H1 (cell line): ENCODE measurements around the gene PITPNC1. TPM values are rescaled to one million over a fixed set of nuclear protein-coding genes. Genes with fewer than 3 reads are reported as not detected.
"Not testable (repeated sequence)": the region's sequence is repeated elsewhere in the genome, so short reads cannot be mapped to it uniquely, and the experiment has no call there.

Experiments used
- CTCF ChIA-PET: fragments of 300-600 bp; sonication (Branson Sonifier 250); formaldehyde crosslinking; loops from one replicate; lab custom pipeline; 2021; ENCODE audit not compliant: partially characterized antibody; lab: Charles Lee
- POLR2A ChIA-PET: fragments of 300-600 bp; sonication (Branson Sonifier 250); formaldehyde crosslinking; loops from one replicate; lab custom pipeline; 2021; ENCODE audit warnings: inconsistent platforms; ENCODE audit not compliant: partially characterized antibody; lab: Charles Lee
- DNase-seq, 2 experiments: peaks; one replicate each; pipeline versions ENCODE4 v3.0.0 to v3.0.0-alpha.2; 2010 to 2022; ENCODE audit warnings: low spot score in 2 of 2, low read depth in 1 of 2, mixed read lengths in 1 of 2
- FAIRE-seq: peaks from 2 replicates; lab custom pipeline; 2011; peaks lifted over from hg19 to GRCh38; lab: Jason Lieb, UNC
- H2AFZ ChIP-seq: 2 replicates; pipeline ENCODE4 v1.8.1; 2012; ENCODE audit warnings: low read length, inconsistent platforms
- H2AK5ac ChIP-seq: 2 replicates; pipeline ENCODE4 v1.6.1; 2013; ENCODE audit warnings: low read depth, low read length
- H2BK120ac ChIP-seq: replicated peaks from 2 replicates; pipeline ENCODE3; 2013; ENCODE audit warnings: low read depth, low read length, inconsistent platforms
- H2BK12ac ChIP-seq: 2 replicates; pipeline ENCODE4 v1.6.1; 2013; ENCODE audit warnings: low read depth, low read length
- H2BK15ac ChIP-seq: 2 replicates; pipeline ENCODE4 v1.6.1; 2013; ENCODE audit warnings: low read length
- H2BK20ac ChIP-seq: 2 replicates; pipeline ENCODE4 v1.6.1; 2013; ENCODE audit warnings: low read length
- H2BK5ac ChIP-seq: 2 replicates; pipeline ENCODE4 v1.6.1; 2013; ENCODE audit warnings: low read depth, low read length
- H3K14ac ChIP-seq: 2 replicates; pipeline ENCODE4 v1.6.1; 2013; ENCODE audit warnings: inconsistent platforms; ENCODE audit not compliant: insufficient read length
- H3K18ac ChIP-seq: 2 replicates; pipeline ENCODE4 v1.6.1; 2013; ENCODE audit warnings: low read length; ENCODE audit errors: extremely low read depth
- H3K23ac ChIP-seq: 2 replicates; pipeline ENCODE4 v1.6.1; 2013; ENCODE audit warnings: inconsistent platforms; ENCODE audit not compliant: insufficient read length
- H3K23me2 ChIP-seq: 2 replicates; pipeline ENCODE4 v1.6.1; 2013; ENCODE audit warnings: low read depth, low read length
- H3K27ac ChIP-seq: 2 replicates; pipeline ENCODE4 v1.6.1; 2011; ENCODE audit warnings: low read depth, low read length, inconsistent platforms
- H3K27me3 ChIP-seq, 4 experiments: replicated peaks in 1 of 4; 1 replicate in 1 of 4; 2 replicates in 3 of 4; pipeline versions ENCODE4 v1.6.1 to v1.8.1; 2011 to 2013; ENCODE audit warnings: low read length in 3 of 4, mild to moderate bottlenecking in 3 of 4, inconsistent platforms in 2 of 4, mixed read lengths in 2 of 4, moderate library complexity in 1 of 4; ENCODE audit not compliant: control insufficient read depth in 3 of 4, insufficient read depth in 3 of 4; ENCODE audit errors: extremely low read depth in 1 of 4
- H3K36me3 ChIP-seq, 4 experiments: 2 replicates each; pipeline versions ENCODE4 v1.6.1 to v1.8.1; 2011 to 2013; ENCODE audit warnings: mild to moderate bottlenecking in 4 of 4, low read length in 3 of 4, moderate library complexity in 2 of 4, control low read depth in 1 of 4, inconsistent platforms in 1 of 4; ENCODE audit not compliant: insufficient read depth in 4 of 4, control insufficient read depth in 2 of 4
- H3K4ac ChIP-seq: replicated peaks from 2 replicates; pipeline ENCODE3; 2013; ENCODE audit warnings: low read length, low read depth, mixed read lengths, inconsistent platforms; ENCODE audit not compliant: insufficient read length
- H3K4me1 ChIP-seq, 4 experiments: replicated peaks in 1 of 4; 1 replicate in 1 of 4; 2 replicates in 3 of 4; pipeline versions ENCODE4 v1.6.1 to v1.8.1; 2011 to 2013; ENCODE audit warnings: low read length in 3 of 4, inconsistent platforms in 2 of 4, mixed read lengths in 1 of 4; ENCODE audit not compliant: insufficient read depth in 4 of 4, control insufficient read depth in 3 of 4
- H3K4me2 ChIP-seq, 2 experiments: 2 replicates each; pipeline versions ENCODE4 v1.6.1 to v1.8.1; 2011 to 2013; ENCODE audit warnings: low read depth in 2 of 2, low read length in 2 of 2, control low read depth in 1 of 2, inconsistent platforms in 1 of 2, mild to moderate bottlenecking in 1 of 2; ENCODE audit not compliant: insufficient read depth in 1 of 2
- H3K4me3 ChIP-seq, 4 experiments: fragments of 200-600, 300-600 bp in 1 of 4; sonication (generic), shearing (Covaris generic), sonication (Bioruptor Twin) in 1 of 4; 2 replicates each; pipeline versions ENCODE4 v1.5.1 to v1.8.1; 2011 to 2016; ENCODE audit warnings: low read length in 4 of 4, low read depth in 3 of 4, control low read depth in 2 of 4, inconsistent platforms in 2 of 4, mild to moderate bottlenecking in 2 of 4, mixed read lengths in 1 of 4, moderate library complexity in 1 of 4; ENCODE audit not compliant: insufficient read depth in 2 of 4; ENCODE audit errors: extremely low read depth in 1 of 4
- H3K56ac ChIP-seq: replicated peaks from 2 replicates; pipeline ENCODE3; 2013; ENCODE audit warnings: low read depth, mild to moderate bottlenecking, mixed read lengths, low read length, inconsistent platforms; ENCODE audit not compliant: insufficient read length
- H3K79me1 ChIP-seq: 2 replicates; pipeline ENCODE4 v1.6.1; 2013; ENCODE audit warnings: low read depth, low read length, control low read depth
- H3K79me2 ChIP-seq, 2 experiments: 2 replicates each; pipeline versions ENCODE4 v1.6.1 to v1.8.1; 2012 to 2013; ENCODE audit warnings: low read length in 2 of 2, mild to moderate bottlenecking in 2 of 2, inconsistent platforms in 1 of 2; ENCODE audit not compliant: insufficient read depth in 2 of 2, control insufficient read depth in 1 of 2
- H3K9ac ChIP-seq, 4 experiments: replicated peaks in 1 of 4; 1 replicate in 1 of 4; 2 replicates in 3 of 4; pipeline versions ENCODE4 v1.6.1 to v1.8.1; 2011 to 2013; ENCODE audit warnings: low read depth in 3 of 4, low read length in 3 of 4, control low read depth in 2 of 4, mild to moderate bottlenecking in 2 of 4, moderate library complexity in 2 of 4, inconsistent platforms in 1 of 4; ENCODE audit errors: extremely low read depth in 1 of 4
- H3K9me3 ChIP-seq, 2 experiments: 2 replicates each; pipeline versions ENCODE4 v1.6.1 to v1.8.1; 2012 to 2013; ENCODE audit warnings: mild to moderate bottlenecking in 2 of 2, moderate library complexity in 2 of 2, control low read depth in 1 of 2, inconsistent platforms in 1 of 2, low read depth in 1 of 2, low read length in 1 of 2, mixed read lengths in 1 of 2; ENCODE audit not compliant: insufficient read depth in 2 of 2
- H4K20me1 ChIP-seq, 2 experiments: replicated peaks in 1 of 2; 2 replicates each; pipeline versions ENCODE3 to v1.8.1; 2011 to 2013; ENCODE audit warnings: inconsistent platforms in 2 of 2, low read length in 2 of 2, mild to moderate bottlenecking in 1 of 2; ENCODE audit not compliant: insufficient read depth in 2 of 2, control insufficient read depth in 1 of 2
- H4K5ac ChIP-seq: 2 replicates; pipeline ENCODE4 v1.6.1; 2013; ENCODE audit warnings: low read length, low read depth, mixed read lengths, inconsistent platforms; ENCODE audit not compliant: insufficient read length
- H4K8ac ChIP-seq: 2 replicates; pipeline ENCODE4 v1.8.0; 2013; ENCODE audit warnings: mild to moderate bottlenecking, moderate library complexity, low read length, inconsistent platforms; ENCODE audit not compliant: insufficient read depth; ENCODE audit errors: extremely low read depth
- H4K91ac ChIP-seq: replicated peaks from 2 replicates; pipeline ENCODE3; 2013; ENCODE audit warnings: low read length, mixed read lengths, inconsistent platforms; ENCODE audit not compliant: insufficient read length
- whole genome bisulfite sequencing, 2 experiments: shearing (Covaris generic) in 1 of 2; methylation state at CpG; one replicate each; pipeline versions ENCODE4 v1.1.6 to v1.1.7; 2013 to 2015; ENCODE audit warnings: low lambda C conversion rate in 2 of 2, mixed read lengths in 2 of 2, inconsistent platforms in 1 of 2, low coverage in 1 of 2, missing lambda C conversion rate in 1 of 2; ENCODE audit not compliant: insufficient replicate concordance in 2 of 2, insufficient coverage in 1 of 2, insufficient read length in 1 of 2; ENCODE audit errors: extremely low coverage in 1 of 2, missing lambda C conversion rate in 1 of 2; 5-methylcytosine and 5-hydroxymethylcytosine counted together
- polyA plus RNA-seq, 7 experiments: library from polyadenylated mRNA; depleted of rRNA in 3 of 7; stranded (reverse) in 5 of 7; unstranded in 2 of 7; fragments of >200 nt in 5 of 7; fragments of 200-250 nt in 2 of 7; gene quantifications; 1 replicate in 5 of 7; 2 replicates in 1 of 7; 4 replicates in 1 of 7; pipeline versions ENCODE4 v1.2.1 to v1.2.3, GENCODE V29; 2011 to 2013; ENCODE audit warnings: missing spikeins in 2 of 7, mixed read lengths in 2 of 7
- total RNA-seq: library from RNA; stranded (reverse); fragmentation: NEBNext Ultra II Directional; extraction: Animal tissue kit (Norgen Biotek cat#: 25700); gene quantifications from 2 replicates; pipeline ENCODE4 v1.2.1, GENCODE V29; 2021

Gene PITPNC1
- total and polyA plus RNA-seq, 2 of the 8 experiments (the other 6 are each of a cell fraction or from before 2014, with no cell fraction given) = 17.6 to 54.7 TPM

DNA sequence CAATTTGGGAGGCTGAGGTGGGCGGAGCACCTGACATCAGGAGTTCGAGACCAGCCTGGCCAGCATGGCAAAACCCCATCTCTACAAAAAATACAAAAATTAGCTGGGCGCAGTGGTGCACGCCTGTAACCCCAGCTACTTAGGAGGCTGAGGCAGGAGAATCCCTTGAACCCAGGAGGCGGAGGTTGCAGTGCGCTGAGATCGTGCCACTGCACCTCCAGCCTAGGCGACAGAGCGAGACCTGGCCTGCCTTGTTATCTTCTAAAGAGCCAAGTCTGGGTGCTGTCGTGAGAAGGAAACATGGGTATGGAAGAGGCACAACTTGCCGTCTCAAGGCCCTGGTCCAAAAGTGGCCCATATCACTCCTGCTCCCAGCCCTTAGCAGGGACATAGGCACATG, 103.9 kb downstream of the PITPNC1 start:
- H2BK15ac ChIP-seq, H3K4ac ChIP-seq, H3K4me3 ChIP-seq, H3K9me3 ChIP-seq, H2BK120ac ChIP-seq, H2AFZ ChIP-seq, H3K23me2 ChIP-seq, H4K8ac ChIP-seq, H2BK20ac ChIP-seq, H2BK5ac ChIP-seq, H3K56ac ChIP-seq, H3K79me1 ChIP-seq, H3K27ac ChIP-seq, H3K4me2 ChIP-seq, H3K14ac ChIP-seq, H2BK12ac ChIP-seq, H2AK5ac ChIP-seq, H3K18ac ChIP-seq, H4K5ac ChIP-seq, H4K20me1 ChIP-seq, POLR2A ChIA-PET, H3K27me3 ChIP-seq, DNase-seq, H3K23ac ChIP-seq, FAIRE-seq, H3K9ac ChIP-seq, H3K36me3 ChIP-seq: not testable (repeated sequence)
- H3K4me1 ChIP-seq = peaks cover 0 to 13% (median 5%) of the 10 kb centered on the region in 4 experiments; a peak in 5 of 7 replicates
- H3K79me2 ChIP-seq = peaks cover 0 to 79% of the 10 kb centered on the region in 2 experiments; a peak in 3 of 4 replicates
- H4K91ac ChIP-seq = peak overlapping the region; percentile 7
- CTCF ChIA-PET = interaction anchor here (1.2 to 1.4 kb wide), 3 partner anchors 10 to 94 kb away, joined by 3 to 4 read pairs (median 4); no protein-coding TSS in a partner anchor
- 92% methylated on average over 11 of the region's 11 CpGs; no CpG with 5 or more reads in 1 of the 2 experiments for WGBS, 2 experiments
